HK-2 (cell line): ENCODE data around the gene TPBGL.

ENCODE experiments used
- DNase-seq: peaks from one replicate; pipeline ENCODE4 v3.0.0-alpha.2; 2018; ENCODE audit not compliant: unreplicated experiment

Gene TPBGL

DNA sequence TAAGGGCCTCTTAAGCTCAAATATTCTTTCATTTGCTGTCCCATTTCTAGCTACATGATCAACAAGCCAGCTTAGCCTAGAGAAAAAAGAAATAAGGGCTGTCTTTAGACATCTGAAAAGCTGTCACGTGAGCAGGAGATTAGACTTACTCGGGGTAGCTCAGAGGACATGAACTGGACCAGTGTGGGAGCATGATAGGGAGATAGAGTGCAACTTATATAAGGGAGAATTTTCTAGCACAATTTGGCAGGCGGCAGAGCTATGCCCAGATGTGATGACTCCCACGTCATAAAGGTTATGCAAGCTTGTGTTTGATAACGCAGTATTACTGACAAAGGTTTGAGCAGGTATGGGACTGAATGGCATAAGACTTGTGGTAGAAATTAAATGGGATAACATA, 28.2 kb upstream of the TPBGL start:
- DNase-seq: no peak

GRCh38 chr11:75214411-75214821, 26.2 kb upstream of the TPBGL start:
- DNase-seq: peak; percentile 80

GRCh38 chr11:75214843-75215242, 25.7 kb upstream of the TPBGL start:
- DNase-seq: no peak

DNA sequence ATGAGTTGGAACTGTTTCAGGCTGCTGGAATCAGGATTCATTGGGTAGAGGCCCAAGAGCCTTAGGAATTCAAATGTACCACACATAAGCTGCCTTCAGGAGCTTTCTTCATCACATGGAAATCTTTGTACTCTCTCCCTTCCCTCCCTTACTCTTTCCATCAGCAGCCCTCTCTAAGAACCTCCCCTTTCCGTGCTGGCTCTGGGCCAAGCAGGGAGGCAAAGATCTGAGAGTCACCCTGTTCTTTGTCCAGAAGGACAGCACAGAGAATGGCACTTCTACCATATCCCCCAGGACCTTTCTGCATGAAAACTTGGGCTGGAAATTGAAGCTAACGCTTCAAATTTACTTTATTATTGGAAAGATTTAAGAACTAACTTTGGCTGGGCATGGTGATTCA, 20.7 kb upstream of the TPBGL start:
- DNase-seq: no peak

DNA sequence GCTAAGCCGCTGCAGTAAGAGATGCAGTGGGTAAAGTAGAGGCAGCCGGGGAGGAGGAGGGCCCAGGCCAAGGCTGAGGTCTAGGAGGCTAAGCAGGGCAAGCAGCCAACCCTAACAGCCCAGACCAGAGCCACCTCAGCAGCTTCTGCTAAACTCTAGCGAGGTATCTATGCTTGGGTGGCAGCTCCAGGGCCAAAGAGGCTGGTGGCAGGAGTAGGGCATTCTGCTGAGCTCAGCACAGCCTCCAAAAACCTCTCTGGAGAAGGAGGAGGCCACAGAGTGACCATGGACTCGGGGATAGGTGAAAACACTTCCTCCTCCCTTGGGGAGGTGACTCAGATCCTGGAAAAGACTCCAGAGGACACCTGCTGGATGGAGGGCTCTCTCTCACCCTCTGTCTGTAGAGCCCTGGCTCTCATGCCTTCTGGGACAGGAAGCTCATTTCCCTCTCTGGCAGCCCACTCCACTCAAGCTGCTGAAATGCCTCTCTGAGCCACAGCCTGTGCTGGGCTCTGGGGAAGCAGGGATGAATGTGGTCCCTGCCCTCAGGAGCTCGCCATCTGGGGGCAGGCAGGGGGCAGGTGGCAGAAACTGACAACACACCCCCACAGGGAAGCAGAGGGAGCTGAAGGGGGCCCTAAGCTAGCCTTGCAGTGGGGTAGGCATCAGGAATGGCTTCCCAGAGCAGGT, 16.5 kb upstream of the TPBGL start:
- DNase-seq: no peak

DNA sequence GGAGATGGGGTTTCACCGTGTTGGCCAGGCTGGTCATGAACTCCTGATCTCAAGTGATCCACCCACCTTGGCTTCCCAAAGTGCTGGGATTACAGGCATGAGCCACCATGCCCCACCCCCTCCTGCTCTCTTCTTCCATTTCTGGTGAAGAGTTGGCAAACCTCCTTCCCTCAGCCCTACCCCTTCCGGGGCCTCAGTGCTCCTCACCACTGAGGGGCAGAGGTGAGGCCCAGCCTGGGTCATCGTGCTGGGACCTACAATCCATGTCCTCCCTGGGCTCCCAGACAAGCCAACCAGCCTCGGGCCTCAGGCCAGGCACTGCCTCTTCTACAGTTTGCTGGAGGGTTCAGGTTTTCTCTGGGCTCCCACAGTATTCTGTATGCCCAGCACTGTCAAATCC, 14.8 kb upstream of the TPBGL start:
- DNase-seq: no peak

DNA sequence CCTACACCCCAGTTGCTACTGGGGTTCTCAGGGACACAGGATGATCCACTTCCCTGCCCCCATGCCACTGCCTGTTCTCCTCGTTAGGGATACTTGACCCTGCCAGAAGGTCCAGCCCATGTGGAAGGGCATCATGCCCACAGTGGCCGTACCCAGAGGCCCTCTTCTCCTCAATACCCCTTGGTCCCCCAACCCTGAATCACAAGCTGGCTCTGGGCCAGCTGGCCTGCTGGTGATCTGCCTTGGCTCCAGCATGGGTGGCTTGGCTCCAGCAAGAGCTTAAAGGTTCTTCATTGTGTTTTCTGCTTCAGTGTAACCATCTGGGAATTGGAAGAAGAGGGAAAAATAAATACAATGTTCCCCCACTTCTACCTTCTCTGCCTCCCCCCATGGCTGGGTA, 11.1 kb upstream of the TPBGL start:
- DNase-seq: no peak

- DNase-seq: no peak
Measured at GRCh38 chr11:75230621-75231020, 10.0 kb upstream of the TPBGL start.

GRCh38 chr11:75233754-75234172, 6.8 kb upstream of the TPBGL start:
- peak; percentile 39 for DNase-seq

GRCh38 chr11:75236062-75236461, 4.5 kb upstream of the TPBGL start:
- DNase-seq: no peak

- DNase-seq: no peak
Measured at GRCh38 chr11:75237050-75237449, 3.5 kb upstream of the TPBGL start.

DNA sequence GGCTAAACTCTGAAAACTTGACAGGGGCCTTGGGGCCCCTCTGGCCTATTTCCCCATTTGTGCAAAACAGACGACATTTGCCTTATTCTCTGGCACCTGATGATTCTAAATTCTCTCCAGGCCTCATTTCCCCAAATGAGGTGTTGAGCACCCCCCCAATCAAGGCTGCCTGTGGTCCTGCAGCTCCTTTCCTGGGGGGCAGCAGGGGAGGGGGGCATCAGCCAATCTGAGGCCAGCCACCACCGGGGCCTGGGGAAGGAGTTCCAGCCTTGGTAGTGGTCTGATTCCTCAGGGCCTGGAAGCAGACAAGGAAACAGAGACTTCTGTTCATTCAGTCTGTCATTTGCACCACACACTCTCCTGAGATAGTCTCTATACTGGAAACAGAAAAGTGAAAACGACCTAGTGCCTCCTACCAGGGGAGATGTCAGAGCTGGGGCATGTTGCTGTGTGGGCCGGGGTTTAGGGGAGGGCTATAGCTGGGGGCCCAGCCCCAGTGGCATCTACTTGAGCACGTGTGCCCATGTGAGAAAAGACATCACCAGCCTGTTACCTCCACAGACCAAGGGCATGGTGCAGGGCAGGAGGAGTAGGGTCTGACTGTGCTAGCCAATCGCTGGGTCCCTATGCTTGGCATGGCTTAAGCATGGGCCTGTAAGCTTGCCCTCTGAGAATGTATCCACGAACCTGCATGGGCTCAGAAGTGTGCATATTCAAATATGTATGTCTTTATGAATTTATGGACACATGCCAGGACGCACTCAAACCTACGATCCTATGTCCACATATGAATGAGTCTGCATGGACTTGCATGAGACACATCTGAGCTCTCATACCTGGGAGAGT, 1.8 kb upstream of the TPBGL start:
- DNase-seq: no peak

DNA sequence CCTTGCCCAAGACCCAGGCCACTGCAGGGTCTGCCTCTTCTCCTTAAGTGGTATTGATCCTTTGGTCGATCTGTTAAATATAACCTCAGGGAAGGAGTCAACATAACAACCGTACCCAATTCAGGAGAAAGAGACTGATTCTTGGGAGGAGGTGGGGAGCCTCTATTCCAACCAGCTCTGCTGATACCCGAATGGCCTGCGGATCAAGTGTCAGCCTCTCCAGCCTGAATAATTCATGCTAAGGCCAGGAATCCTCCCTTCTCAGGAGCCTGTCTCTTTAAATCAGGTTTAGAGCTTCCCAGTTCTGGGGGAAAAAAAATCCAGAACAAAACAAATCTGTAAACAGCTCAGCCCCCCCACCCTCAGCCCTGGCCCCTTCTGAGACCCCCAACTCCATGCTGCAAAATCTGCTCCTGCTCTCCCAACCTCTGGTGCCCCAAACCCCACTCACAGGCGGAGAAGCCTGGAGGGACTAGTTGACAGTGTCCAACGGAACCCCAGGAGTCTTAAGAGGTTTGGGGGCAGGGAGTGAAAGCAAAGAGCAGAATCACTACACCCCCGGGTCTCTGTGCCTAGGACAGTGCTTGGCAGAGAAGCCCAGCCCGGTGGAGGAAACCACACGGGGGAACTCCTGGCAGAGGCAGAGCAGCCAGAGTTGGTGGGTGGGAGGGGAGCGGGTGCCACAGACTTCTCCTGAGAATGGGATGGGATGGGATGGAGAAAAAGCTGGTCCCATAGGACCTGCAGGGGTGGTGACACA, 863 bp upstream of the TPBGL start:
- DNase-seq: no peak

DNA sequence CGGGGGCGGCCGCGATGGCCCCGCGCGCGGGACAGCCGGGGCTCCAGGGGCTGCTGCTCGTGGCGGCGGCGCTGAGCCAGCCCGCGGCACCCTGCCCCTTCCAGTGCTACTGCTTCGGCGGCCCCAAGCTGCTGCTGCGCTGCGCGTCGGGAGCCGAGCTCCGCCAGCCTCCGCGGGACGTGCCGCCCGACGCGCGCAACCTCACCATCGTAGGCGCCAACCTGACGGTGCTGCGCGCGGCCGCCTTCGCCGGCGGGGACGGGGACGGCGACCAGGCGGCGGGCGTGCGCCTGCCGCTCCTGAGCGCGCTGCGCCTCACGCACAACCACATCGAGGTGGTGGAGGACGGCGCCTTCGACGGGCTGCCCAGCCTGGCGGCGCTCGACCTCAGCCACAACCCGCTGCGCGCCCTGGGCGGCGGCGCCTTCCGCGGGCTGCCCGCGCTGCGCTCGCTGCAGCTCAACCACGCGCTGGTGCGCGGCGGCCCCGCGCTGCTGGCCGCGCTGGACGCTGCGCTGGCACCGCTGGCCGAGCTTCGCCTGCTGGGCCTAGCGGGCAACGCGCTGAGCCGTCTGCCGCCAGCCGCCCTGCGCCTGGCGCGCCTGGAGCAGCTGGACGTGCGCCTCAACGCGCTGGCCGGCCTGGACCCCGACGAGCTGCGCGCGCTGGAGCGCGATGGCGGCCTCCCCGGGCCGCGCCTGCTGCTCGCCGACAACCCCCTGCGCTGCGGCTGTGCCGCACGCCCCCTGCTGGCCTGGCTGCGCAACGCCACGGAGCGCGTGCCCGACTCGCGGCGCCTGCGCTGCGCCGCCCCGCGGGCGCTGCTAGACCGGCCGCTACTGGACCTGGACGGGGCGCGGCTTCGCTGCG, 697 bp downstream of the TPBGL start:
- peak; percentile 89 for DNase-seq

DNA sequence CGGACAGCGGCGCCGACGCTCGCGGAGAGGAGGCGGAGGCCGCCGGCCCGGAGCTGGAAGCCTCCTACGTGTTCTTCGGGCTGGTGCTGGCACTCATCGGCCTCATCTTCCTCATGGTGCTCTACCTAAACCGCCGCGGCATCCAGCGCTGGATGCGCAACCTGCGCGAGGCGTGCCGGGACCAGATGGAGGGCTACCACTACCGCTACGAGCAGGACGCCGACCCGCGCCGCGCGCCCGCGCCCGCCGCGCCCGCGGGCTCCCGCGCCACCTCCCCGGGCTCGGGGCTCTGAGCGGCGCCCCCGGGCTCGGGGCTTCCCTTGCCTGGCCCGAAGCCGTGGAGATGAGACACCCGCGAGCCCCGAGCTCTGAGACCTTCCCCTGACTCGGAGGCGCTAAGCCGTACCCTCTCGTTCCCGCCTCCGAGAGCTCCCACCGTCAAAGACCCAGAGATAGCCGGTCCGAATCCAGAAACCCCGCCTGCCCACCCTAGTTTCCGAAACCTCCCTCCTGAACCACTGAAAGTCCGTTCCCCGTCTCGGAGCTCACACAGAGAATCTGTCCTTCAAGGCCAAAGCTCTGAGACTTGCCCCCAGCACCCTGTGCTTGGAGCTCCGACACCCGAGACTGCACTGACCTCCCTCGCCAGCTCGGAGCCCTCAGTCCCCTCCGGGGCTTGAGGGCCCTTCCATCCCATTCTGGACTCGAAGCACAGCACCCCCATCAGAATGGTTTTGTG, 1.5 kb downstream of the TPBGL start:
- DNase-seq: no peak

- DNase-seq: no peak
Measured at GRCh38 chr11:75242722-75243600, 2.4 kb downstream of the TPBGL start.

DNA sequence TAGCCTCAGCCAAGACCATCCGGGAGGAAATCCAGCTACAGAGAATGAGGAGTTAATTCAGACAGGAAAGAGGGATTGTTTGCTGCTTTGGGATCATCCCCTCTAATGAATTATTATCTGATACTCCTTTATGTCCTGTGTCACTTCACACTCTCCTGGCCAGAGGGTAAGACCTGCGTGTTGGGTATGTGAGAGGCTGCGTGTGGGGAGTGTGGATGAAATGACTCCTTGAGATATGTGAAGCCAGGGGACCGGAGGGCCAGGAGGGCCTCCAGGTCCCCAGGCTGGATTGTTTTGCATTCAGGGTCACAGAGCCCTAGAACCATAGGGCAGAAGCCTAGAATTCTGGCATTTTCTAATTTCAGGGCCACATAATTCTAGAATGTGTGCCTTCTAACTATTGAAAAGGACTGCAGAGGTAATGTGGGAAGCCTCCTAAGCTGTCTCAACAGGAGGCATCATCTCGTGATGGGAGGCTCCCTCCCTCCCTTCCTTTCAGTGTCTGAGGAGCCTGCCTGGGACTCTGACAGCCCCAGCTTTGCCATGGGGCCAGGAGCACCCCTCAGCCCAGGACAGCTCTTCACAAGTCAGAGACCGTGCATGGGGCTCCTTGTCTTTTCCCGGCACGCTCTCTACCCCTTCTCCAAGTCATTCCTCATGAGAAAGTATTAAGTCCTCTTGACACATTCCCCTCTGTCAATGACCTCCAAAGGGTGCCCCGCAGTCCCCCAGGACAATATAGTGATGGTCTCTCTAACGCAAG, 3.7 kb downstream of the TPBGL start:
- no peak for DNase-seq

DNA sequence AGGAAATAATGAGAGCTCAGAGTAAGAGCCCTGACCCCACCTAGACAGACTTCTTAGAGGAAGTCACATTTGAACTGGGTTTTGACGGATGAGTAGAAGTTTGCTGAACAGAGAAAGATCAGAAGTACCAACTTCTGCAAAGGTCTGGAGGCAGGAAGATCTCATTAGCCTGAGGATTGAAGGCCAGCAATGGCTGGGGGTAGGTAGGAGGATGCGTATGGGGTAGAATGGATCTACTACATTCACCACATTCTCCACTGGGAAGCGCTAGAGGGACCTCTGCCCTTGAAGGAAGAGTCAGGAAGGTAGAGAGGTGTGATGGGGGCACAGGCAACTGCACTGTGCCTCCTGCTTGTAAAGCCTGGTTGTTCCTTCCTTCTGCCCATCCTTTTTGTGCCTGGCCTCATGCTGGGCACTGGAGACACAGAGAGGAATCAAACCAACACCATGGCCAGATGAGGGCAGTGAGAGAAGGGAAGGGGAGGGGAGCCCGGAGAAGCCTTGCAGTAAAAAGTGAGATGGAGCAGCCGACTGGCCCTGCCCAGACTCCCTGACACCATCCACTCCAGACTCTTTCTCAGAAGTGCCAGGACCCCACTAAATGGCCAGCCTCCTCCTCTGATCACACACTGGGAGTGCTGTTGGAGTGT, 4.9 kb downstream of the TPBGL start:
- DNase-seq: no peak
